ENCODE measurements around the gene TOGARAM1.

TOGARAM1 gene, protein sequence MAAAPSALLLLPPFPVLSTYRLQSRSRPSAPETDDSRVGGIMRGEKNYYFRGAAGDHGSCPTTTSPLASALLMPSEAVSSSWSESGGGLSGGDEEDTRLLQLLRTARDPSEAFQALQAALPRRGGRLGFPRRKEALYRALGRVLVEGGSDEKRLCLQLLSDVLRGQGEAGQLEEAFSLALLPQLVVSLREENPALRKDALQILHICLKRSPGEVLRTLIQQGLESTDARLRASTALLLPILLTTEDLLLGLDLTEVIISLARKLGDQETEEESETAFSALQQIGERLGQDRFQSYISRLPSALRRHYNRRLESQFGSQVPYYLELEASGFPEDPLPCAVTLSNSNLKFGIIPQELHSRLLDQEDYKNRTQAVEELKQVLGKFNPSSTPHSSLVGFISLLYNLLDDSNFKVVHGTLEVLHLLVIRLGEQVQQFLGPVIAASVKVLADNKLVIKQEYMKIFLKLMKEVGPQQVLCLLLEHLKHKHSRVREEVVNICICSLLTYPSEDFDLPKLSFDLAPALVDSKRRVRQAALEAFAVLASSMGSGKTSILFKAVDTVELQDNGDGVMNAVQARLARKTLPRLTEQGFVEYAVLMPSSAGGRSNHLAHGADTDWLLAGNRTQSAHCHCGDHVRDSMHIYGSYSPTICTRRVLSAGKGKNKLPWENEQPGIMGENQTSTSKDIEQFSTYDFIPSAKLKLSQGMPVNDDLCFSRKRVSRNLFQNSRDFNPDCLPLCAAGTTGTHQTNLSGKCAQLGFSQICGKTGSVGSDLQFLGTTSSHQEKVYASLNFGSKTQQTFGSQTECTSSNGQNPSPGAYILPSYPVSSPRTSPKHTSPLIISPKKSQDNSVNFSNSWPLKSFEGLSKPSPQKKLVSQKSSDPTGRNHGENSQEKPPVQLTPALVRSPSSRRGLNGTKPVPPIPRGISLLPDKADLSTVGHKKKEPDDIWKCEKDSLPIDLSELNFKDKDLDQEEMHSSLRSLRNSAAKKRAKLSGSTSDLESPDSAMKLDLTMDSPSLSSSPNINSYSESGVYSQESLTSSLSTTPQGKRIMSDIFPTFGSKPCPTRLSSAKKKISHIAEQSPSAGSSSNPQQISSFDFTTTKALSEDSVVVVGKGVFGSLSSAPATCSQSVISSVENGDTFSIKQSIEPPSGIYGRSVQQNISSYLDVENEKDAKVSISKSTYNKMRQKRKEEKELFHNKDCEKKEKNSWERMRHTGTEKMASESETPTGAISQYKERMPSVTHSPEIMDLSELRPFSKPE (N-terminal part only)

DNA sequence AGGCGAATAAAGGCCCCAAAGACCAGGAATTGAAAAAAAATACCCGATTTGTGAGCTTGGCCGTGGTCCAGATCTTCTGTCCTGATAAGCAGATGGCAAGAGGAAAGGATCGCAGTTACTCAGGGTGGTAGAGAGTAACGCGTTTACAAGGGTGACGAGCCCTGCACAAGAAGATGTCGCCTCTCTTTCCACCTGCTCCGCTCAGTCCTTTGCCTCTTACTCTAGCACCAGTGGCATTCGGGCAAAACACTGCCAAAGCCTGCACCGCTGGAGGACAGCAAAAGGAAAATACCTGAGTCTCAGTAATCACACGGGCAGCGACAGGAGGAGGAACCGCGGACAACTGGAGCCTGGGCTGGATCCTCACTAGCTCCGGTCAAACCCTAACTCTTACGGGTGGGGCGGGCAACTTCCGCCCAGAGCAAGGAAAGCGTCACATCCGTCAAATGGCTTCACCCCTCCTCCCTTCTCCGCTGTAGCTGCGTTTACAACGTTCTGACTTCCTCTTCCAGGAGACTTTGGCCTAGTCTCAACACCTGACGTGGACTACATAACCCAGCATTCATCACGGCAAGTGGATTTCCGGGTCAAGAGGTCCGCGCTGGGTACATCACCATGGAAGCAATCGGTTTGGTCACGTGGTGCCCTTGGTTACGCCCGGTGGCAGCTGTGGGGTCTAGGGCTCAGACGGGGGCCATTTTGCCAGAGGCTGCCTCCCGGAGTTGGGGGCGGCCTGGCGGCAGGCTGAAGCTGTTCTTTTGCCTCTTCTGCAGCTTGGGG is at the start of gene TOGARAM1, which contains the start of gene KLHL28:
Gene TOGARAM1 (plus strand): TSS at position 637 of the 780 bp plus-strand sequence. CDS start 232 bp downstream, outside the sequence.
Gene KLHL28 (minus strand): TSS at position 394 of the 780 bp plus-strand sequence. CDS start 16,019 bp downstream, outside the sequence.
- Histone ChIP-seq H3K4me3 (ENCODE audit: insufficient read depth, low read length, poor library complexity, severe bottlenecking) (peak within 1 kb of the TSS; percentile 74), H3K9ac (ENCODE audit: low read length) (peak within 1 kb of the TSS; percentile 70), H3K27me3 (ENCODE audit: low read length) (no peaks in the 10 kb centered on the region), H4K20me1 (ENCODE audit: low read depth, low read length) (peaks cover 5% of the 10 kb centered on the region; the same call in 1 of the 2 replicates), H3K79me2 (ENCODE audit: insufficient read depth, low read length) (peaks cover 89% of the 10 kb centered on the region), H3K27ac (ENCODE audit: low read depth, low read length) (peak within 1 kb of the TSS; percentile 74), H3K9me3 (ENCODE audit: insufficient read depth, low read length) (no peaks in the 10 kb centered on the region), H3K36me3 (ENCODE audit: low read length) (no peaks in the 10 kb centered on the region), H3K9me2 (replicated peaks; ENCODE audit: insufficient read depth, low read length) (no peaks in the 10 kb centered on the region), H3K4me2 (ENCODE audit: low read depth, low read length, poor library complexity, severe bottlenecking) (peak within 1 kb of the TSS; percentile 85), H3F3A (ENCODE audit: insufficient read depth) (peaks cover 11% of the 10 kb centered on the region; the same call in 1 of the 2 replicates), H2AFZ (ENCODE audit: low read depth, low read length, severe bottlenecking) (peak within 1 kb of the TSS; percentile 77)
- TF ChIP-seq, protein P1, sequence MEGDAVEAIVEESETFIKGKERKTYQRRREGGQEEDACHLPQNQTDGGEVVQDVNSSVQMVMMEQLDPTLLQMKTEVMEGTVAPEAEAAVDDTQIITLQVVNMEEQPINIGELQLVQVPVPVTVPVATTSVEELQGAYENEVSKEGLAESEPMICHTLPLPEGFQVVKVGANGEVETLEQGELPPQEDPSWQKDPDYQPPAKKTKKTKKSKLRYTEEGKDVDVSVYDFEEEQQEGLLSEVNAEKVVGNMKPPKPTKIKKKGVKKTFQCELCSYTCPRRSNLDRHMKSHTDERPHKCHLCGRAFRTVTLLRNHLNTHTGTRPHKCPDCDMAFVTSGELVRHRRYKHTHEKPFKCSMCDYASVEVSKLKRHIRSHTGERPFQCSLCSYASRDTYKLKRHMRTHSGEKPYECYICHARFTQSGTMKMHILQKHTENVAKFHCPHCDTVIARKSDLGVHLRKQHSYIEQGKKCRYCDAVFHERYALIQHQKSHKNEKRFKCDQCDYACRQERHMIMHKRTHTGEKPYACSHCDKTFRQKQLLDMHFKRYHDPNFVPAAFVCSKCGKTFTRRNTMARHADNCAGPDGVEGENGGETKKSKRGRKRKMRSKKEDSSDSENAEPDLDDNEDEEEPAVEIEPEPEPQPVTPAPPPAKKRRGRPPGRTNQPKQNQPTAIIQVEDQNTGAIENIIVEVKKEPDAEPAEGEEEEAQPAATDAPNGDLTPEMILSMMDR (IDR thresholded peaks at IDR 0.05; ENCODE audit: insufficient read depth, low read length, poor library complexity, severe bottlenecking): no peak
- TF ChIP-seq EZH2phosphoT487 (conservative IDR thresholded peaks at IDR 0.05; ENCODE audit: low read length): no peak

DNA sequence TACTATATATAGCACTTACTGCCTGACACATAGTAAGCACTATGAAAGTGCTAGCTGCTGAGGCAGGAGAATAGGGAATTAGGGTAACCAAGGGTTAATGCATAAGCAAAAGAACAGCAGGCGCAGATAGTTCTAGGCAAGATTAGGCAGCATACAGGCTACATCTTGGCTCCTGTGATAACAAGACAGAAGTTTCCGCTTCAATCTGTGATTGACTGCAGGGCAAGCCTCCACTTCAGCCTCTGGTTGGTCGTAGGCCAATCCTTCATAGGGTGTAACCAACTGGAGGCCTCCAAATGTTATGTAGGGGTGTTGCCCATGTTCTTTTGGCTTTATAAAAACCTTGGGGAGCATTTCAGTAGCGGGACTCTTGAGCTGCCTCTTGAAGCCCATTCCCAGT is 47.1 kb upstream of the TOGARAM1 start:
- H3F3A ChIP-seq (ENCODE audit: insufficient read depth): no peaks in the 10 kb centered on the region
- H3K9ac ChIP-seq (ENCODE audit: low read length): no peak overlapping the region
- no peak overlapping the region for H3K27ac ChIP-seq (ENCODE audit: low read depth, low read length)
- H3K4me3 ChIP-seq (ENCODE audit: insufficient read depth, low read length, poor library complexity, severe bottlenecking): no peak overlapping the region
- H3K79me2 ChIP-seq (ENCODE audit: insufficient read depth, low read length): no peaks in the 10 kb centered on the region
- H2AFZ ChIP-seq (ENCODE audit: low read depth, low read length, severe bottlenecking): no peak overlapping the region
- H3K36me3 ChIP-seq (ENCODE audit: low read length): no peaks in the 10 kb centered on the region
- TF ChIP-seq, protein P1 (IDR thresholded peaks at IDR 0.05; ENCODE audit: insufficient read depth, low read length, poor library complexity, severe bottlenecking): no peak
- no peak for TF ChIP-seq EZH2phosphoT487 (conservative IDR thresholded peaks at IDR 0.05; ENCODE audit: low read length)
- no peaks in the 10 kb centered on the region for H3K27me3 ChIP-seq (ENCODE audit: low read length)
- no peaks in the 10 kb centered on the region for H3K9me3 ChIP-seq (ENCODE audit: insufficient read depth, low read length)
- H3K9me2 ChIP-seq (replicated peaks; ENCODE audit: insufficient read depth, low read length): no peaks in the 10 kb centered on the region
- no peaks in the 10 kb centered on the region for H4K20me1 ChIP-seq (ENCODE audit: low read depth, low read length)
- H3K4me2 ChIP-seq (ENCODE audit: low read depth, low read length, poor library complexity, severe bottlenecking): no peak overlapping the region

DNA sequence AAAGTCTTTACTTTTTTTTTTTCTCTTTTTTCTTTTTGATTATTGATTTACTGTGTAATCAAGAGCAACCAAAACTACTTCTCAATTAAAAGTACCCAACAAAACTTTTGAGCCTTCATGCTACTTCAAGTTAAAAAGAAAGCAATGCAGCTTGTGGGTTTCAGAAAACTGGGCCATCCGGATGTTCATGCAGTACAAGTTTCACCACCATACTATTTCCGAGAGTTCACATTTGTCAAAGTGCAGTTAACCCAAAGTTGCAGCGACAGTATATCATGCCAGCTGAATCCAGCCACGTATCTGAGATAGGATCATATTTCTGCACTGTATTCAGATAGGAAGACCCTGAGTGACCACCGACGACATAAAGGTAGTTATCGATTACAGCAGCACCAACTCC is 33.2 kb upstream of the TOGARAM1 start:
- Histone ChIP-seq H3K9me3 (ENCODE audit: insufficient read depth, low read length) (no peaks in the 10 kb centered on the region), H3K27ac (ENCODE audit: low read depth, low read length) (no peak overlapping the region), H3K27me3 (ENCODE audit: low read length) (no peaks in the 10 kb centered on the region), H2AFZ (ENCODE audit: low read depth, low read length, severe bottlenecking) (no peak overlapping the region), H3K9ac (ENCODE audit: low read length) (no peak overlapping the region), H3F3A (ENCODE audit: insufficient read depth) (no peaks in the 10 kb centered on the region), H3K79me2 (ENCODE audit: insufficient read depth, low read length) (no peaks in the 10 kb centered on the region; the same call in 1 of the 2 replicates), H4K20me1 (ENCODE audit: low read depth, low read length) (no peaks in the 10 kb centered on the region), H3K9me2 (replicated peaks; ENCODE audit: insufficient read depth, low read length) (no peaks in the 10 kb centered on the region), H3K36me3 (ENCODE audit: low read length) (no peaks in the 10 kb centered on the region; the same call in 1 of the 2 replicates), H3K4me2 (ENCODE audit: low read depth, low read length, poor library complexity, severe bottlenecking) (no peak overlapping the region), H3K4me3 (ENCODE audit: insufficient read depth, low read length, poor library complexity, severe bottlenecking) (no peak overlapping the region)
- TF ChIP-seq, protein P1 (IDR thresholded peaks at IDR 0.05; ENCODE audit: insufficient read depth, low read length, poor library complexity, severe bottlenecking): no peak
- no peak for TF ChIP-seq EZH2phosphoT487 (conservative IDR thresholded peaks at IDR 0.05; ENCODE audit: low read length)
